ENCODE data around the gene SERPING1. TPM values are rescaled to one million over a fixed set of nuclear protein-coding genes. Genes with fewer than 3 reads are reported as not detected.

SERPING1 gene
- total RNA-seq, 2 donors from 2014 or later = 0.57 TPM; not detected in 1

DNA sequence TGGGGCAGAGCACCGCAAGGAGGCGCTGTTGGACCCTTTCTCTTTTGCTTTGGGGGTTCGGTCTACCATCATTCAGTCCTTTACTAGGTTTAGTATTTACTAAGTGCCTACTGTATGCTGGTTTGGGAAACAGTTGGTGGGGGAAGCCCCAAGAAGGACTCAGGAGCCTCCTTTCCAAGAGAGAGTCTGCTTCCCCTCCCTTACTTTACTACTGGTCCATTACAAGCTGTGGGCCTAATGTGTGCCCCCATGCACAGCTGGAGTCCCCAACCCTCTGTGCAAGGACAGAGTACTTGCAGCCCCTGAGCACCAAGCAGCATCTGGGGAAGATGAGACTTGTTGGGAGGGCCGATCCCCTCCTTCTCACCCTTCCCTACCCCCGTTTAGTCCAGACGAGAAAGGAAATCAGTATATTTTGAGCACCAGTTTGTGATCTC is 29.1 kb upstream of the SERPING1 start:
- DNase-seq (peak in 1 of 3 donors; percentile 91), ATAC-seq (peak; percentile 17)
- peaks cover 5% of the 10 kb centered on the region for H3K36me3 Mint-ChIP-seq (ENCODE audit: low read depth)
- peak overlapping the region; percentile 93 for H3K27ac Mint-ChIP-seq
- peaks cover 36% of the 10 kb centered on the region for H3K4me1 Mint-ChIP-seq
- H3K4me3 Mint-ChIP-seq = peak overlapping the region; percentile 99
- no peaks in the 10 kb centered on the region for H3K9me3 ChIP-seq (ENCODE audit: control insufficient read depth, low read length, poor library complexity, severe bottlenecking)
- no peaks in the 10 kb centered on the region for H3K27me3 Mint-ChIP-seq

DNA sequence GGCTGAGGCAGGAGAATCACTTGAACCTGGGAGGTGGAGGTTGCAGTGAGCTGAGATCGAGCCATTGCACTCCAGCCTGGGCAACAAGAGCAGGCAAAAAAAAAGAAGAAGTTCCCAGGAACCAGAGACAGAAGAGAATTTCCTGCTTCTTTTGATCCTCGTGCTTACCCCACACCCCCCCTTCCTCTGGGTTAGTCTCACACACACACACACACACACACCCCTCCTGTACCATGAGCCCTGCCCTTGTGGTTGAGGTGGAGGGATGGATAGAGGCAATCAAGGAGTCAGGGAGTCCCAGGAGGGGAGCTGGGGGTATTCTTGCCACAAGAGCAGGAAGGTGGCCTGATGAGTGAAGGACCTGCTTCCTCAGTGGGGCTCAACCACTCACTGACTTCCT is 25.9 kb upstream of the SERPING1 start:
- peaks cover 3% of the 10 kb centered on the region for H3K36me3 Mint-ChIP-seq (ENCODE audit: low read depth)
- H3K4me3 Mint-ChIP-seq = no peak overlapping the region
- ATAC-seq (no peak), DNase-seq (no peak)
- H3K9me3 ChIP-seq (ENCODE audit: control insufficient read depth, low read length, poor library complexity, severe bottlenecking) = no peaks in the 10 kb centered on the region
- H3K27ac Mint-ChIP-seq = no peak overlapping the region
- H3K27me3 Mint-ChIP-seq = peaks cover 18% of the 10 kb centered on the region
- peaks cover 16% of the 10 kb centered on the region for H3K4me1 Mint-ChIP-seq

- ATAC-seq = no peak
- no peak overlapping the region for H3K27ac Mint-ChIP-seq
- no peak overlapping the region for H3K4me3 Mint-ChIP-seq
- peaks cover 23% of the 10 kb centered on the region for H3K27me3 Mint-ChIP-seq
- no peak for DNase-seq
- no peaks in the 10 kb centered on the region for H3K36me3 Mint-ChIP-seq (ENCODE audit: low read depth)
- H3K9me3 ChIP-seq (ENCODE audit: control insufficient read depth, low read length, poor library complexity, severe bottlenecking) = no peaks in the 10 kb centered on the region
- peaks cover 6% of the 10 kb centered on the region for H3K4me1 Mint-ChIP-seq
Observed at GRCh38 chr11:57574061-57574460, 23.4 kb upstream of the SERPING1 start.

DNA sequence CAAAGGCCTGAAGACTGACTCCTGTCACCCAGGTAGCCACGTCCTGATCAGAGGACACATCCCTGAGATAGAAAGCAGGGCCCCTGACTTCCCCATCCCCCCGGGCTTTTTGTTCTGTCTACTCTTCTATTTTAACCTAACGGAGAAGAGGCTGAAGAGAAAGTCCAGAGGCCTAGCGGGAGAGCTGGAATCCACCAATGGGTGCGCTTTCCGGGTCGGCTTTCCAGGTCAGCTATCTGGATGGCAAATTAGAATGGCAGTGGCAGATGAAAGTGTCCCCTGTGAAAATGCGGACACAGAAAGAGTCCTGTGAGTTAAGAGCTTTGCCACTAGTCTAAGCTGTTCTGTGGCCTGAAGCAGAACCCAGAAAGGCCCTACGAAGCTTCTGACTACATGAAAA is 13.1 kb upstream of the SERPING1 start:
- Mint-ChIP-seq H3K36me3 (ENCODE audit: low read depth) (no peaks in the 10 kb centered on the region), H3K4me1 (no peaks in the 10 kb centered on the region), H3K27ac (no peak overlapping the region), H3K4me3 (no peak overlapping the region), H3K27me3 (peaks cover 10% of the 10 kb centered on the region)
- no peak for DNase-seq
- H3K9me3 ChIP-seq (ENCODE audit: control insufficient read depth, low read length, poor library complexity, severe bottlenecking) = no peaks in the 10 kb centered on the region
- no peak for ATAC-seq

- no peak for ATAC-seq
- H3K4me1 Mint-ChIP-seq = no peaks in the 10 kb centered on the region
- no peak overlapping the region for H3K27ac Mint-ChIP-seq
- H3K9me3 ChIP-seq (ENCODE audit: control insufficient read depth, low read length, poor library complexity, severe bottlenecking) = no peaks in the 10 kb centered on the region
- H3K4me3 Mint-ChIP-seq = no peak overlapping the region
- H3K36me3 Mint-ChIP-seq (ENCODE audit: low read depth) = no peaks in the 10 kb centered on the region
- peaks cover 16% of the 10 kb centered on the region for H3K27me3 Mint-ChIP-seq
- DNase-seq = no peak
Observed at GRCh38 chr11:57585301-57585700, 12.2 kb upstream of the SERPING1 start.

DNA sequence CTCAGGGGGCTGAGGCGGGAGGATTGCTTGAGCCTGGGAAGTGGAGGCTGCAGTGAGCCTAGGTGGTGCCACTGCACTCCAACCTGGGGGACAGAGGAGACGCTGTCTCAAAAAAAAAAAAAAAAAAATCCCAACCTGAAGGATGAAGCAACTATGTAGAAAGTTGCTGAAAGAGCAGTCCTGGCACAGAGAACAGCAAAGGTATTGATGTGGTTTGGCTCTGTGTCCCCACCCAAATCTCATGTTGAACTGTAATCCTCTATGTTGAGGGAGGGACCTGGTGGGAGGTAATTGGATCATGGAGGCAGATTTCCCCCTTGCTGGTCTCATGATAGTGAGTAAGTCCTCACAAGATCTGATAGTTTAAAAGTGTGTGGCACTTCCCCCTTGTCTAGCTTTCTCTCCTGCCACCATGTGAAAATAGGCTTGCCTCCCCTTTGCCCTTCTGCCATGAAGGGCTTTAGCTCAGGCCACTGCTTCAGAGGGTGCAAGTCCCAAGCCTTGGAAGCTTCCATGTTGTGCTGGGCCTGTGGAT is 10.7 kb upstream of the SERPING1 start:
- Mint-ChIP-seq H3K27me3 (peaks cover 25% of the 10 kb centered on the region), H3K36me3 (ENCODE audit: low read depth) (peaks cover 2% of the 10 kb centered on the region), H3K27ac (peak overlapping the region; percentile 43), H3K4me1 (no peaks in the 10 kb centered on the region), H3K4me3 (no peak overlapping the region)
- DNase-seq (no peak), ATAC-seq (no peak)
- no peaks in the 10 kb centered on the region for H3K9me3 ChIP-seq (ENCODE audit: control insufficient read depth, low read length, poor library complexity, severe bottlenecking)

DNA sequence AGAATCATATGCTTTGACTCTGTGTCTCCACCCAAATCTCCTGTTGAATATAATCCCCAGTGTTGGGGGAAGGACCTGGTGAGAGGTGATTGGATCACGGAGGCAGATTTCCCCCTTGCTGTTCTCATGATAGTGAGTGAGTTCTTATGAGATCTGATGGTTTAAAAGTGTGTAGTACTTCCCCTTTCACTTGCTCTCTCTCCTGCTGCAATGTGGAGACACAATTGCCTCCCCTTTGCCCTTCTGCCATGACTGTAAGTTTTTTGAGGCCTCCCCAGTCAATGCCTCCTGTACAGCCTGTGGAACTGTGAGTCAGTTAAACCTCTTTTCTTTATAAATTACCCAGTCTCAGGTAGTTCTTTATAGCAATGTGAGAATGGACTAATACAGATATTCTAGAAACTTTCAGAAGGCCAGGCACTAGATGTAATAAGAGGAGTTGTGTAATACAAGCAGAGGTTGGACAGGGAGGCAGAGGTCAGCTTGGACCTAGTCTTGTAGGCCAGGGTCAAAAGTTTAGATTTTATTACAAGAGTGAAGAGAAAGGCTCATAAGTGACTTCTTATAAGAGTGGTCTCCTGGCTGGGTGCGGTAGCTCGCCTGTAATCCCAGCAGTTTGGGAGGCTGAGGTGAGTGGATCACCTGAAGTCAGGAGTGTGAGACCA is 9.3 kb upstream of the SERPING1 start:
- Mint-ChIP-seq H3K27me3 (peaks cover 31% of the 10 kb centered on the region), H3K4me1 (no peaks in the 10 kb centered on the region), H3K36me3 (ENCODE audit: low read depth) (peaks cover 2% of the 10 kb centered on the region), H3K27ac (no peak overlapping the region), H3K4me3 (no peak overlapping the region)
- ATAC-seq (no peak), DNase-seq (no peak)
- no peaks in the 10 kb centered on the region for H3K9me3 ChIP-seq (ENCODE audit: control insufficient read depth, low read length, poor library complexity, severe bottlenecking)

- H3K4me1 Mint-ChIP-seq = no peaks in the 10 kb centered on the region
- peaks cover 70% of the 10 kb centered on the region for H3K27me3 Mint-ChIP-seq
- no peak overlapping the region for H3K27ac Mint-ChIP-seq
- DNase-seq = no peak
- no peaks in the 10 kb centered on the region for H3K36me3 Mint-ChIP-seq (ENCODE audit: low read depth)
- H3K4me3 Mint-ChIP-seq = no peak overlapping the region
- H3K9me3 ChIP-seq (ENCODE audit: control insufficient read depth, low read length, poor library complexity, severe bottlenecking) = no peaks in the 10 kb centered on the region
- ATAC-seq = no peak
Observed at GRCh38 chr11:57596266-57596885, 1.1 kb upstream of the SERPING1 start.

GRCh38 chr11:57597916-57598830 is 688 bp downstream of the SERPING1 start:
- Mint-ChIP-seq H3K4me3 (no peak overlapping the region), H3K27ac (no peak overlapping the region), H3K27me3 (peaks cover 69% of the 10 kb centered on the region)

DNA sequence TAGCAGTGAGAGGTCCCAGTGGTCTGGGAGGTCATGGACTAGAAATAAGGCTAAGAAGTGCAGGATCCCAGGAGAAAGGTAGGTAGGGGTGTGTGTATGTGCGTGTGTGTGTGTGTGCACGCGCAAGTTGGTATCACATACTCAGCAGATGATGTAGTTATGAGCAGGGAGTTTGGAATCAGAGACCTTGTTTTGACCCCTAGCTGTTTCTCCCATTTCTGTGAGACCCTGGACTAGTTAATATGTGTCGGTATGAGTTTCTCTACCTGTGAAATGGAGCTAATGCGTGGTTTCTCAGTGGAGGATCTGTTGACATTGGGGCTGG is 1.3 kb downstream of the SERPING1 start:
- H3K36me3 Mint-ChIP-seq (ENCODE audit: low read depth) = no peaks in the 10 kb centered on the region
- H3K4me3 Mint-ChIP-seq = no peak overlapping the region
- no peak overlapping the region for H3K27ac Mint-ChIP-seq
- peaks cover 5% of the 10 kb centered on the region for H3K4me1 Mint-ChIP-seq
- DNase-seq (no peak), ATAC-seq (no peak)
- peaks cover 69% of the 10 kb centered on the region for H3K27me3 Mint-ChIP-seq
- H3K9me3 ChIP-seq (ENCODE audit: control insufficient read depth, low read length, poor library complexity, severe bottlenecking) = no peaks in the 10 kb centered on the region

More at GRCh38 chr11:57597916-57598830, 688 bp downstream of the SERPING1 start:
- H3K9me3 ChIP-seq (ENCODE audit: control insufficient read depth, low read length, poor library complexity, severe bottlenecking) = no peaks in the 10 kb centered on the region
- peaks cover 5% of the 10 kb centered on the region for H3K4me1 Mint-ChIP-seq
- ATAC-seq (no peak), DNase-seq (no peak)
- H3K36me3 Mint-ChIP-seq (ENCODE audit: low read depth) = no peaks in the 10 kb centered on the region

DNA sequence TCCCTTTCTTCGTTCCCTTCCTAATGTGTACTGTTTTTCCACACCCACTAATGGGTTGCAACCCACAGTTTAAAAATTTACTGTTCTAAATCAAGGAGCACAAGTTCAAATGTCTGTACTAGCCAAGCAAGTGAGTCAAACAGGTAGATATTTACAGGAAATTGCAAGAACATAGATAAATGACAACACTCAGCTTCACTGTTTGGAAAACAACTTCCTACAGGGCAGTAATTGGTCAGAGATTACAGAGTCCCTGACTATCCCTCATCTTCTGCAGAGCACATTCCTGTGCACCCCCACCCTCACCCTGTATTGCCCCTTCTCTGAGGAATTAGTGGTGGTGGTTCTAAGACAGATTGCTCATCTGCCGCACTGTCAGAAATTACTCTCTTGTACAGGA is 1.9 kb downstream of the SERPING1 start:
- no peak for ATAC-seq
- peaks cover 63% of the 10 kb centered on the region for H3K27me3 Mint-ChIP-seq
- H3K4me1 Mint-ChIP-seq = peaks cover 5% of the 10 kb centered on the region
- no peak overlapping the region for H3K27ac Mint-ChIP-seq
- no peaks in the 10 kb centered on the region for H3K36me3 Mint-ChIP-seq (ENCODE audit: low read depth)
- H3K4me3 Mint-ChIP-seq = no peak overlapping the region
- DNase-seq = no peak
- H3K9me3 ChIP-seq (ENCODE audit: control insufficient read depth, low read length, poor library complexity, severe bottlenecking) = no peaks in the 10 kb centered on the region

DNA sequence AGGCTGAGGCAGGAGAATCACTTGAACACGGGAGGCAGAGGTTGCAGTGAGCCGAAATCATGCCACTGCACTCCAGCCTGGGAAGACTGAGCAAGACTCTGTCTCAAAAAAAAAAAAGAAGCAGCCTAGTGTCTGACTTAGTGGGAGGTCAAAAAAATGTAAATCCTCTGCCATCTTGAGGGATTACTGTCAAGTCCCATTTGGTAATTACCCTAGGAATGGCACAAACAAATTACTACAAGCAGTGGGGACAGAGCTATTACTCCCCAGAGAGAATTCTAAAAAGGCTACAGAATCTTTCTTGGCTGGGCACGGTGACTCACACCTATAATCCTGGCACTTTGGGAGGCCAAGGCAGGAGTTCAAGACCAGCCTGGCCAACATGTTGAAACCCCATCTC is 3.8 kb downstream of the SERPING1 start:
- H3K4me3 Mint-ChIP-seq = no peak overlapping the region

DNA sequence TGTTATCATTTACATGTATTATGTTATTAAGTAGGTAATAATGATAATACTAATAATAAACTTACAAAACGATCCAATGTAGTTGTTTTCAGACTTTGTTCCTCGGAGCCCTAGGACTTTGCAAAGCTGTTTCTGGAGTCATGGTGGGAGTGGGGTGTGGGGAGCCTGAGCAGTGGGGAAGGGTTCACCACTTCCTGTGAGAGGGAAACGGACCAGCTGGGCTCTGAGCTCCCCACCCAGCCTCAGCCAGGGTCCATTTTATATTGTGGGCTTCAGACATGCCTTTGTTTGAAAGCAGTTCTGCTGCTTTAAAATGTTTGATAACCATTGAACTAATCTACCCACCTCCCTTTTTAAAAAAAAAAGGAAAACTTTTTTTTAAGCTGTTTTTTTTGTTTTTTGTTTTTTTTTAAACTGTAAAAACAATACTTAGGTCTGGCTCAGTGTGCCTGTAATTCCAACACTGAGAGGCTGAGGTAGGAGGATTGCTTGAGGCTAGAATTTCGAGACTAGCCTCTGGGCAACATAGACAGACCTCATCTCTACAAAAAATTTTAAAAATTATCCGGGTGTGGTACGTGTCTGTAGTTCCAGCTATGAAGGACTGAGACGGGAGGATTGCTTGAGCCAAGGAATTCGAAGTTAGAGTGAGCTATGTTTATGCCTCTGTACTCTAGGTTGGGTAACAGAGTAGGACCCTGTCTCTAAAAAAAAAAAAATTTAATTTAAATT is 7.0 kb downstream of the SERPING1 start:
- no peak overlapping the region for H3K4me3 Mint-ChIP-seq
- peaks cover 48% of the 10 kb centered on the region for H3K27me3 Mint-ChIP-seq
- no peak overlapping the region for H3K27ac Mint-ChIP-seq
- no peaks in the 10 kb centered on the region for H3K36me3 Mint-ChIP-seq (ENCODE audit: low read depth)
- DNase-seq (no peak), ATAC-seq (no peak)
- H3K9me3 ChIP-seq (ENCODE audit: control insufficient read depth, low read length, poor library complexity, severe bottlenecking) = no peaks in the 10 kb centered on the region
- peaks cover 5% of the 10 kb centered on the region for H3K4me1 Mint-ChIP-seq

More for the DNA sequence above, 3.8 kb downstream of the SERPING1 start:
- Mint-ChIP-seq H3K36me3 (ENCODE audit: low read depth) (no peaks in the 10 kb centered on the region), H3K27me3 (peaks cover 53% of the 10 kb centered on the region), H3K4me1 (peaks cover 5% of the 10 kb centered on the region), H3K27ac (no peak overlapping the region)
- no peaks in the 10 kb centered on the region for H3K9me3 ChIP-seq (ENCODE audit: control insufficient read depth, low read length, poor library complexity, severe bottlenecking)
- no peak for ATAC-seq
- DNase-seq = no peak

Measured in T-helper 17 cell (primary cell).